Measurements from ENCODE around the gene C5orf34.
"Not testable (repeated sequence)": the region's sequence is repeated elsewhere in the genome, so short reads cannot be mapped to it uniquely, and the experiment has no call there.

C5orf34 gene, protein sequence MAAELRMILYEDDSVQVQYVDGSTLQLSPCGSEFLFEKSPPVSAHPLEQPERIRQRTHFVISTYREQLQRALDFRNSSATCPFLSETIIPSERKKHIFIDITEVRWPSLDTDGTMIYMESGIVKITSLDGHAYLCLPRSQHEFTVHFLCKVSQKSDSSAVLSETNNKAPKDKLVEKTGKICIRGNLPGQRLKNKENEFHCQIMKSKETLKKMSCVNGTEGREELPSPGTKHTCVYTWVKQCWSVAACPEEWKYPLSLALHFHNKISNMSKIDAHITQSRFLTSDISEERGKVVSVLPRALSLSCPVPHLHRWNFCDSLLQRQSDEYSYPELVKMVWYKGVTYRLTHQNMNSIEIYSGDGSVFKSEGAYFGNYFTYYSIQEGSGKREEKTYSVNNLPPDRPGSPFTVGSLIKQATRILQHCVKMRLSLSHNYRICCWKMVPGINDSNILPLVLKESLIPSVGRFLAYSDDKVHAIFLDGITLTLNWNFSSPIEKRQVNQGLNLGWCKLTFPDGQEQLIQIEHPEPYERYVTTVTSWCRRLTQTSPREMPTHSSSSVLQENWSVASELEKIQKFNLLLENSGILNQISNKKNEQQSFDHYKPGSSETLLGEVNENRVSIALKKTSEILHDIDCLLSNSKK

DNA sequence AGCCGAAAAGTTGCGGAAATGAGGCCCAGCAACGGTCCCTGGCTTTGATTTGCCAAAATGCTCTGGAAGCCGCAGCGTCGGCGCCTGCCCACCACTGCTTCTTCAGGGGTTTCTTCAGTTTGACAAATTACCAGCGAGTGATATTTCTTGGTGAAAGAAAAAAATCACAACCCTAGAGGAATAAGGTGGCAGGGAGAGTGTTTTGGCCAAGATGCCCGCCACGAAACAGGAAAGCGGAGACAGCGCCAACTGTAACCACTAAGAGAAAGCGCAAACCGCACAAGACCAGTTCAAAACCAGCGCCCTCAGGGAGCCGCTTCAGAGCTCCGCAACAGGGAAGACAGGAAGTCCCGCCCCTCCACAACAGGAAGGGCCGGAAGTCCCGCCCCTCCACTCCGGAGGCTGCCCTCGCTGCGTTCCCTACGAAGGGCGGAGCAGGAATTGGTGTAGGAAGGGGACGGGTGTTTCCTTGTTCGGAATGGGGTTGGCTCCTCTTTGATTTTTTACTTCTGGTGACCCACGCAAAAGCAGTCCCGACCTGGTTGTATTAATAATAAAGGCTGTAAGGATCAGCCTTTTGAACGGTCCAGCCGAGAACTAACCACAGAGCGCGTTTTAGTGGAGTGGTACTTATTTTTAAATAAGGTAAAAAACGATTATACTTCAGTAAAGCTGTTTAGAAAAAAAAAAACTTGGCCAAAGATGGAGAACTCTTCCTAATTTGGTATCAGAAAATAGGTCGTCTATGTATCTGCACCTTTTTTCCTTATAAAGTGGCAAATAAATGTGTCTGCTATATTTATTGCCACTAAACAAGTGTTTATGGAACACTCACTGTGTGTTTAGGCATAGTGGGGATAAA is at the start of gene C5orf34:
C5orf34 (minus strand) TSS at position 333 of the 862 bp plus-strand sequence. CDS start 5,809 bp downstream, outside the sequence.
- DNase-seq = peak; percentile 92

DNA sequence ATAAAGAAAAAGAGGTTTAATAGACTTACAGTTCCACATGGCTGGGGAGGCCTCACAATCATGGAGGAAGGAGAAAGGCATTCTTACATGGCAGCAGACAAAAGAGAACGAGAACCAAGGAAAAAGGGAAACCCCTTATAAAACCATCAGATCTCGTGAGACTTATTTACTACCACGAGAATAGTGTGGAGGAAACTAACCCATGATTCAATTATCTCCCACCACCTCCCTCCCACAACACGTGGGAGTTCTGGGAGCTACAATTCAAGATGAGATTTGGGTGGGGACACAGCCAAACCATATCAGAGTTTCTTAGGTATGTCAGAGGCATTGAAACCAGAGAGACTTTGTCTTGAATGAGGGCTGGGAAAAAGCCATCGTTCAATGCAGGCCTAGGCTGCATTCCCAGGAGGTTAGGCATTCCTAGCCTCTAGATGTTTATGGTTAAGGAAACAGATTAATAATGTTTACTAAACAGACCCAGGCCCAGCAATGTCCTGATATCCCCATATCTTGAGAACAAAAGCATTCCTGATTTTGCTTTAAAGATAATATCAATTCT is 49.4 kb upstream of the C5orf34 start:
- DNase-seq = no peak

DNA sequence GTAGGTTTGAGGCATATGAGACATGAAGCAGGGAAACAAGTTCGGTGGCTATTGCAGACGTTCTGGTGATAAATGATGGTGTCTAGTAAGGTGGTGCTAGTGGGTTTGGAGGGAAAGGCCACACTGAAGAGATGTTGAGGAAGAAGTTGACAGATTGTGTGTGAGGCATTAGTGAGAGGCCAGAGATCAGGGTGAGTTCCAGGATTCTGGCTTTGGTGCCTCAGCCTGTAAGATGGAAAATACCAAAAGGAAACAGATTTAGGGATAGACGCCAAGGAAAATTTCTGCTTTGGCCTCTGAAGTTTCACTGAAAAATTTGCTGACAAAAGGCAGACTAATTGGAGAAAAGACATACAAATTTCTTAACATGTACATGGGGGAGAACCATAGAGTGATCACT is 48.4 kb upstream of the C5orf34 start:
- no peak for DNase-seq

DNA sequence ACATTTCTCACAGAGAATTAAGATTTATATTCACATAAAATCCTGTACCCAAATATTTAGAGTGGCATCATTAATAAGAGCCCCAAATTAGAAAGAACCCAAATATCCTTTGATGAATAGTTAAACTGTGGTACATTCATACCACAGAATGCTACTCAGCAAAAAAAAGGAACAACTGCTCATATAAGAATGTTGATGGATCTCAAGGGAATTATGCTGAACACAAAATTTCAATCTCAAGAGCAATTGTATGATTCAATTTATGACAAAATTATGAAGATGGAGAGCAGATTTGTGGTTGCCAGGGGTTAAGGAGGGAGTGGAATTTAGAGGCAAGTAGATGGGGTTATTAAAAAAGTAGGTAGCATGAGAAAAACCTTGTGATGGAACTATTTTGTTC is 46.4 kb upstream of the C5orf34 start:
- no peak for DNase-seq

DNA sequence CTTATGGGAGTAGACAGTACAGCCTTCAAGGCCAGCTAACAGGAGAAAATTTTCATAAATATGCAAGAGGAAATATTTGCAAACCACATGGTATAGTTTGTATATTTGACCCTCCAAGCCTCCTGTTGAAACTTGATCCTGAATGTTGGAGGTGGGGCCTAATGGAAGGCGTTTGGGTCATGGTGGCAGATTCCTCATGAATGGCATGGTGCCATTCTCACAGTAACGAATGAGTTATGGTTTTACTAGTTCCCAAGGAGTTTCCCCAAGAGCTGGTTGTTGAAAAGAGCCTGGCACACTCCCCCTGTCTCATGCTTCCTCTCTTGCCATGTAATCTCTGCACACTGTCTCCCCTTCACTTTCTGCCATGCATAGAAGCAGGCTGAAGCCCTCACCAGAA is 45.2 kb upstream of the C5orf34 start:
- DNase-seq = no peak

DNA sequence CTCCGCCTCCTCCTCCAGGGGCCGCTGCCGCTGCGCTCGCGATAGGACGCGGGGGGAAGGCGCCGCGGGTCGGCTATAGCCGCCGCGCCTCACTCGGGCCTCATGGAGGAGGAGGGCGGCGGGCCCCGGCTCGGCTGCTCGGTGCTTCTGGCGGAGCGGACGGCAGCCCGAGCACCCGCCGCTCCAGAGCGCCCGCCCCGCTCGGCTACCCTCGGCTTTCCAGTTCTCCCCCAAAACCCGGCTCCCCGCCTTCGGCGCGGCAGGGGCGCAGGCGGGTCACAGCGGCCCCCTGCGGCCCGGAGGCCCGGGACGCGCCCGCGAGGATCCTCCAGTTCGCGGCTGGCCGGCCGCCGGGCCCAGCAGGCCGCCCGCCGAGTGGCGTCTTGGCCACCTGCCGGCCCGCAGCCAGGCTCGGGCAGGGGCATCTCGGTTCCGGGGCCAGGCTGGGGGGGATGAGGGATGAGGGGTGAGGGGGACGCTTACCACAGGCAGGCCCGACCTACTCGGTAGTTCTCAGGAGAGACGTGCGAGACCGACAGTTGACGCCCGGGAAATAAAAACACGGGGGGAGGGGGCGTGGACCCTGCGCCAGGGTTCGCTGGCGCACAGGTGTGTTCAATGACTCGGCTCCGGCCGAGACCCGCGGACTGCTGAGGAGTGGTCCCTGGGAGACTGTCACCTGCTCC is 42.1 kb upstream of the C5orf34 start, which contains the start of gene PAIP1:
PAIP1 (minus strand) TSS at position 221 of the 686 bp plus-strand sequence. CDS start 231 bp downstream, outside the sequence.
- DNase-seq = peak; percentile 69

DNA sequence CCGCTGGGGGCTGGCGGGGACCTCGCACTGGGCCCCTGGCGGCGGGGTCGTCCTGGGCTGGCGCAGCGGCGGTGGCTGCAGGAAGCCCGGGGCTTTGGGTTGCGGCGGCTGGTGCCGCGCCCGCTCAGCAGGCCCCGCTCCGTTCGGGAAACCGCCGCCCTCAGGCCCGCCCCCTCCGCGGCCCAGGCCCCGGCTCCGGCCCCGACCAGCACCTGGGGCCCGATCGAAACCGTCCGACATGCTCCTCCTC is 41.6 kb upstream of the C5orf34 start:
- not testable (repeated sequence) for DNase-seq

DNA sequence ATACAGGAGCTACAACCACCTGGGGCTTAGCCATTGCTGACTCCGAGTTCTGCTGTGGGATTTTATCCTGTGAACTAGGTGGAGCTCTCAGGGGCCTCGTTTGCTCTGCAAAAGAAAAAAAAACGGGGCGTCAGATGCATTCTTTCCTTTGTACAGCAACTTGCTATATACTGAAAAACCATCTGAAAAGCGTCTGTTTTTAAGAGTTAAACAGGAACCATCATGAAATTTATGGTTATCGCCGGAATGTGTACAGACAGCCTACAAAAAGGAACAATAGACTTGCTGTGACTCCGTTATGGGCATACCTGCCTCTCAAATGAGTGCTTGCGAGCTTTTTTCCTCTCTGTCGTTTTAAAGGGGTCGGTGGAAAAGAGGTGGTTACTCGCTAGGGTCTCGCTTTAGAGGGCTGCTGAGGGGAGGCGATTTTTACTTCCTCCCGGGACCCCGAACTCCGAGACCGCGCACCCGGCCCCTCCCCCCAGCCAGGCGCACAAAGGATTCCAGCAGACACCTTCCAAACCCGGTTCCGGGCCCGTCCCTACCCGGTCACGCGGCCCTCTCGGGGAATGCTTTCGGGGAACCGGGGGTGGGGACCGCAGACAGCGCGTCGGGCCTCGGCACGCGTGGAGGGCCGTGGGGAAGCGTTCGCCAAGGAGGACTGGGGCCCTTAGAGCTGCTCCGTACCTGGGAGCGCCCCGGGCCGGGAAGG is 41.1 kb upstream of the C5orf34 start:
- peak; percentile 23 for DNase-seq

DNA sequence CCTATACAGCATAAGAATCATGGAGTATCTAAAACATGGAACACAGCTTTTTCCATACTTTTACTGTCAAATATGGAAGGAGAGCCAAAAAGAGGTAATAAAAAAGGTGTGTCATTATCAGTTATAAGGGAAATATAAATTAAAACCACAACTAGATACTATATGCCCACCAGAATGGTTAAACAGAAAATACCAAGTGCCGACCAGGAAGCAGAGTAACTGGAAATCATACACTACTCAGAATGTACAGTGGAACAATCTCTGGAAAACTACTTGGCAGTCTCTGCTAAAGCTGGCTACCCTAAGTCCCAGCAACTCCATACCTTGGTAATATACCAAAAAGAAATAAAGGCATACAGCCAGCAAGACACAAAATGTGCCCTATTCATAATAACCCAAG is 39.5 kb upstream of the C5orf34 start:
- no peak for DNase-seq

DNA sequence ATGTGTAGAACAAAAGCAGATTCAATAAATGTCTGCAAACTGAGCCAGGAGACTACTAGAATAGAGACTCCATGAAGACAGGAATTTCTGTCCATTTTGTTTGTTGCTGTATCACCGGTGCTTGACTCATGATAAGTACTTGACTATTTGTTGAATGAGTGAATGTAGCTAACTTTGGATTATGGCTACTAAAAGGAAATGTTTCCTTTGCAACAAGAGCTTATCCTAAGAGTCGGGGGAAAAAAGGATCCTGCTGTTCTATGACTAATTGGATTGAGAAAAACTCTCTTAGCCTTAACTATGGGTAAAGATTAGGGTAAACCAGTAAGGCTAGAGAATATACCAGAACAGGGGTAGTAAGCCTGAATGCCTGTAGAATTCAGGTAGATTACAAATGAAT is 38.4 kb upstream of the C5orf34 start:
- DNase-seq = no peak

DNA sequence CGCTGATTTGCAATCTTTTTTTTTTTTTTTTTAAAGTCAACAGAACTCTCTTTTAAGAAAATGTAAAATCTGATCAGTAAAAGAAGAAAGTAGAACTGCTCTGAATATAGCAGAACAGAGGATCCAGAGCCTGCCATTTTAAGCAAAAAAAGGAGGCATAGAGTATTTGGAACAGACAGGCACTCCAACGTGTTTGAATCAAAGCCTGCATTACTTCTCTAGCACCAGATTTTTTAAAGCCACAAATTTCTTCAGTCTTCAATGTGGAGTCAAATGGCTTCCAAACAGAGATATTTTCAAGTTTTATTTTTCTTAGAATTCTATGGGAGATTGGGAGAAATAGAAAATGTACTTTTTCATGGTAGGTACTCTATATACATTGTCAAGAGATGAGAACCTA is 36.8 kb upstream of the C5orf34 start:
- DNase-seq = no peak

DNA sequence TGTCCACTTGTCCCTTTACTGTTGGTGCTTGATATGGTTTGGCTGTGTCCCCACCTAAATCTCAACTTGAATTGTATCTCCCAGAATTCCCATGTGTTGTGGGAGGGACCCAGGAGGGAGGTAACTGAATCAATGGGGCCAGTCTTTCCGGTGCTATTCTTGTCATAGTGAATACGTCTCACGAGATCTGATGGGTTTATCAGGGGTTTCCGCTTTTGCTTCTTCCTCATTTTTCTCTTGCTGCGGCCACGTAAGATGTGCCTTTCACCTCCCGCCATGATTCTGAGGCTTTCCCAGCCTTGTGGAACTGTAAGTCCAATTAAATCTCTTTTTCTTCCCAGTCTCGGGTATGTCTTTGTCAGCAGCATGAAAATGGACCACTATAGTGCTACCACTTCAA is 34.3 kb upstream of the C5orf34 start:
- DNase-seq = not testable (repeated sequence)

DNA sequence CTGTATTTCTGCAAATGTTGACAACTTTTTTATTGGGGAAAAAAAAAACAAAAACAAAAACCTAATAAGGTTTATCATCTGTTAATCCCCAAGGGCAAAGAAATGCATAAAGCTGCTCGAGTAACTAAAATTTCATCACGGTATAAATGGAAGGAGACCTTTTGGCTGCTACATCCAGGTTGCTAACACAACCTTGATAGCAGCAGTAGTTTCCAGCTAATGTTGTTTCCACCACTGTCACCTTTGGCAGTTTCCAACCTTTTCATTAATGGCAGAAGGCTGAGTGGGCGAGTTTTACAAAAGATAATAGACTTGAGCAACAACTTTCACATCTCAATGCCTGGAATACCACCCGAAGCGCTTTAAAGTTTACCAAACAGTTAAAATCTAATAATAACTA is 33.4 kb upstream of the C5orf34 start:
- no peak for DNase-seq

DNA sequence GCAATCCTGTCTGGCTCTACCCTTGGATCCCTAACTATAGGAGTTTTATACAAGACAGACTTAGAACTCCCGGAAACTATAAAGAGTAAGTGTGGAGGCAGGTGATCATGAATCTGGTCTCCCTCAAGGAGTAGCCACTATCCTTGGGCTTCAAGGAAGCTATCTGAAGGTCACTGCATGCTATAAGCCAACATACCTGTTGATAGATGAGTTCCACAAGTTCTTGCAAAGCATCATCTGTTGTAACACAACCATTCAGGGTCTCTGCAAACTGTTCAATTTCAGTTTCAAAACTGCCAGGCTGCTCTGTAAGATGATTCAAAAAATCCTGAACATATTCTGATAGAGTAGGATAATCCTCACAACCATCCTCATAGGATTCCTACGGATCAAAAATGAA is 32.6 kb upstream of the C5orf34 start:
- no peak for DNase-seq

DNA sequence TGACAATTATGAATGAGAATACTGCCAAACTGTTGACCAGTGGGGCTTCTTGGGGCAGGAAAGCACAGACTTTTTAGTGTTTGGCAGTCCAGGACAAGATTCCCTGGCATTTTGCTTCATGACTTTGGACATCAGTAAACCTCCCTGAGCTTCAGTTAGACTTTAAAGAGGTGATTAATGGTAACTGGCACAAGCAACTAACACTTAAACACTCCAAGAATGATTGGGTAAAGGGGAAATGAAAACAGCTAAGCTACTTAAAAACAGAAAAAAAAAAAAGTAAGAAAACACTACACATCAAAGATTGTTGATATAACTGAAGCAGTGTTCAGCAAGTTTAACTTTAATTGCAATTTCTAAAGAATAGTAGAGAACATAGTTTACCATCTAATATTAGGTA is 28.5 kb upstream of the C5orf34 start:
- no peak for DNase-seq

DNA sequence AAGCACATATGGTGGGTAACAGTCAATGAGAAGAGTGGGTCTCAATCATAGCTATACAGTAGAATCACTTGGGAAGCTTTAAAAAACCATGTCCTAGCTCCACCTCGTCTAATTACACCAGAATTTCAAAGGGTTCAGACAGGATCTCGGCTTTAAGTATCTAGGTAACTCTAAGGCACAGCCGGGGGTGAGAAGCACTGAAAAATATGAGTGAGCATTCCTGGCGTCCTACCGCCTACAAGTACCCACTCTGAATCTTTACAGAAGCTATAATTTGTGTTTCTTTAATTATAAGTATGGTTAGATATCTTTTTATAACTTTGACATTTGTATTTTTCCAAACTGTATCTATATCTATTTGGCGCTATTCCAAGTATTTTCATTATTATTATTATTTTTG is 25.8 kb upstream of the C5orf34 start:
- no peak for DNase-seq

DNA sequence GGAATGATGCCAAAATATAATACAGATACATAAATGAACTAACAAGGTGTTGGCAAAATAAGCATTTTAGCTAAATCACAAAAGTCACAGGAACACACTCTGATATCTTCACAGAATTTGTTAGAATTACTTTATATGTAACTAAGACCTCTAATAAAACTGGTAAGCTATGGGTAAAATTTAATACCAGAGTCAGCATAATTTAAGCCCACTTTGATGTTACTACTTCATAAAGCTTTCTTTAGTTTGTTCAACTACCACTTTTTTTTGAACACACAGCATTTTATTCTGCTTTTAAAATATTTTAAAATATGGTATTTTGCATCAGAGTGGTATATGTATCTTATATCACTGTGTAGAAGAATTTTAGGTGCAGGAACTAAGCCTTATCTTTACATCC is 22.0 kb upstream of the C5orf34 start:
- DNase-seq = no peak

DNA sequence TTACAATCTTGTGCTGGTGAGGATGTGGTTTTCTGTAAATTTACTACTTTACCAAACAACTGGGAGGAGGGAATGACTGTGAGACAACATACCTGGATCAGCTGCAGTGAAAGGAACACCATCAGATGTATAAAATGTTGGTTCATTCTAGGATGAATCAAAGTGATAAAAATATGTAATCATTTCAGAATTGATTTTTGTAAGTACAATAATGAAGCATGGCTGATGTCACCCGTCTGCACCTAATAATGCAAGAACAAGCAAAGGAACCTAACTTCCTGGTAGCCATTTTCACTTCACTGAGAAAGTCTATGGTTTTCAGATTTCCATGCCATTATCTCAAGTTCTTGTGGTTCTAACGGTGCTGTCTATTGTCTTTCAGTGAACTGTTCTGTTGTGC is 18.7 kb upstream of the C5orf34 start:
- no peak for DNase-seq

DNA sequence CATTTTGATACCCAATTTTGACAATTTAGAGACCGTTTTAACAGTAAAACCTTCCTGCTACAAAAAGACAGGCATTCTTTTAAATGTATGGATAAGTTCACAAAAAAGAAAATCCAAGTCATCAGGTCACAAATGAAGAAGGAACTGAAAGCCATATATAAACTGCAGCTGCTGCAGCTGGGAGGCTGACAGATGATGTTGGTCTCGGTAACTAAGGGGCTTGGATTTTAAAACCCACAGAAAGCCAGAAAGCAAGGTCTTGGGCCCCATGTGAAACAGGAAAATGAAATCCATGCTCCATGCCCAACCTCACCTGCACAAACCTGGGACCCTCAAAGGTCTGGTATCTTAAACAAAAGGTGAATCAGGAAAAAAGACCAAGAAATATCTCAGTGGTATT is 15.7 kb upstream of the C5orf34 start:
- no peak for DNase-seq

DNA sequence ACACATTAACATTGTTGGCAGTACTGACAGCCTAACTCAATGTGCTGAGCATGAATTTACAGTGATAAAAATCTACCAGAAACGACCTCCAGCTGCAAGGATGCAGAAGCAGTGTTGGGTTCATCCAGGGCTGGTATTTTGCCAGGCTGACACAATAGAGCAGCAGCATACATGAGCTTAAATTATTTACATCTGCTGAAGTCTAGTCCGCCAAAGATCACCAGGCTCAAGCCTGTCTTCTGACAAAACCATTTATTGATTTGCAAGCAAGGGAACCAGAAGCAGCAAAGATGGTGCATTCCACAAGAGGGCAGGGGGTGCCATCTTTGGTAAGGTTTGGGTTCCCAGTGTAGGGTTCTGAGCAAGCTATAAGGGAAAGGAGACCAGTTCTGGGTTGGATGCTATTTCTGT is 8.7 kb upstream of the C5orf34 start:
- no peak for DNase-seq

DNA sequence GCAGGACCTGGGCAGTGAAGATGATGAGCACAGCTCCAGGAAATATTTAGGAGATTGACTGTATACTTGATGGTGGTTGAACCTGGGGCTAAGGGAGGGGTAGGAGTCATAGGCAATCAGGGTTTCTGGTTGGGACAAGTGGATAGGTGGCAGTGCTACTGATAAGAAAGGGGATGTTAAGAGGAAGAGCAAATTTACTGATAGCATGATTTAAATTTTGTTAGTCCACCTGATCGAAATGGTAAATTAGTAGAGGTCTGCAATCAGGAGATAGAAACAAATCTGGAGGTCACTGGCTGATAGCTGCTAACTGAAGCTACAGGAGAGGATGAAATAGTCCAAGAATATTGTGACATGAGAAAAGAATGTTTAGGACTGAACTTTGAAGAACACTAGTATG is 5.7 kb upstream of the C5orf34 start:
- DNase-seq = no peak

DNA sequence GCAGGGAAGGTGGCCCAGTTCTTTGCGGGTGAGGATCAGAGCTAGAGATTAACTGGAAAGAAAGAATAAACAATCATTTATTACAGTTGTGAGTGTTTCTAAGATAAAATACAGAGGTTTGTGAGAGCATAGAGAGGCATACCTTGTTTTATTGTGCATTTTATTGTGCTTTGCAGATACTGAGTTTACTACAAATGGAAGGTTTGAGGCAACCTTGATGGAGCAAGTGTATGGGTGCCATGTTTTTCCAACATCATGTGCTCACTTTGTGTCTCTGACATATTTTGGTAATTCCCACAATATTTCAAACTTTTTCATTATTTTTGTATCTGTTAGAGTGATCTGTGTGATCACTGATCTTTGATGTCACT is 715 bp upstream of the C5orf34 start:
- peak; percentile 34 for DNase-seq

All from DMS79 treated with DMSO at 0.1 percent for 48 hours (cell line).